HG02642 (cell line): ENCODE results near the gene LZIC.

Experiments used
- ATAC-seq: cut with Tn5 transposase; IDR thresholded peaks from one replicate; pipeline ENCODE4 v1.9.1; 2021; ENCODE audit warnings: mild to moderate bottlenecking; ENCODE audit not compliant: unreplicated experiment, poor library complexity

LZIC gene

GRCh38 chr1:9912264-9912936, 30.8 kb downstream of the LZIC start:
- ATAC-seq, result no peak

GRCh38 chr1:9910423-9911178, 32.6 kb downstream of the LZIC start:
- ATAC-seq, result peak; percentile 95

GRCh38 chr1:9910076-9910422, 33.1 kb downstream of the LZIC start, which contains the start of gene CTNNBIP1:
TSS of gene CTNNBIP1 (minus strand) at chr1:9910269. CDS start at chr1:9872064, 38,205 bp downstream.
- ATAC-seq, result peak; percentile 79

GRCh38 chr1:9909234-9910046, 33.8 kb downstream of the LZIC start:
- ATAC-seq, result peak; percentile 5

GRCh38 chr1:9908871-9909233, 34.3 kb downstream of the LZIC start:
- ATAC-seq, result no peak

GRCh38 chr1:9907441-9907840, 35.8 kb downstream of the LZIC start:
- no peak for ATAC-seq

GRCh38 chr1:9906466-9906865, 36.7 kb downstream of the LZIC start:
- no peak for ATAC-seq

- no peak for ATAC-seq
These were observed 38.2 kb downstream of the LZIC start for GRCh38 chr1:9905010-9905409.

GRCh38 chr1:9904596-9904995, 38.6 kb downstream of the LZIC start:
- ATAC-seq, result no peak

GRCh38 chr1:9903801-9904527, 39.2 kb downstream of the LZIC start:
- no peak for ATAC-seq

GRCh38 chr1:9902060-9902452, 41.1 kb downstream of the LZIC start:
- no peak for ATAC-seq

- ATAC-seq, result no peak
These were observed 41.8 kb downstream of the LZIC start for GRCh38 chr1:9901148-9902059.

GRCh38 chr1:9900142-9901043, 42.8 kb downstream of the LZIC start:
- ATAC-seq, result no peak

GRCh38 chr1:9894115-9894514, 49.1 kb downstream of the LZIC start:
- no peak for ATAC-seq

GRCh38 chr1:9892563-9893528, 50.3 kb downstream of the LZIC start:
- ATAC-seq, result no peak

GRCh38 chr1:9891207-9891606, 52.0 kb downstream of the LZIC start:
- ATAC-seq, result no peak

GRCh38 chr1:9890224-9890731, 52.9 kb downstream of the LZIC start:
- no peak for ATAC-seq
